Smooth muscle cell (in vitro differentiated cells): ENCODE measurements around the gene ECEL1. TPM values are rescaled to one million over a fixed set of nuclear protein-coding genes. Genes with fewer than 3 reads are reported as not detected.

Experiments used
- DNase-seq: peaks from one replicate; lab custom pipeline; 2025; ENCODE audit not compliant: unreplicated experiment; lab: John Stamatoyannopoulos, UW
- H2AFZ ChIP-seq: fragments of 200-600 bp; sonication (generic); 2 replicates; pipeline ENCODE4 v1.6.0; 2016; ENCODE audit warnings: antibody characterized with exemption, low read depth, mild to moderate bottlenecking
- H3F3A ChIP-seq: fragments of 200-600 bp; sonication (generic); 2 replicates; pipeline ENCODE4 v1.6.0; 2017; ENCODE audit warnings: antibody characterized with exemption, low read depth
- H3K27ac ChIP-seq: fragments of 200-600 bp; sonication (generic); 2 replicates; pipeline ENCODE4 v1.5.1; 2016; ENCODE audit warnings: low read depth, mild to moderate bottlenecking
- H3K27me3 ChIP-seq: fragments of 200-600 bp; sonication (generic); 2 replicates; pipeline ENCODE4 v1.6.1; 2016; ENCODE audit warnings: low read depth, mild to moderate bottlenecking
- H3K36me3 ChIP-seq: fragments of 200-600 bp; sonication (generic); 2 replicates; pipeline ENCODE4 v1.5.1; 2016; ENCODE audit warnings: low read depth
- H3K4me1 ChIP-seq: fragments of 200-600 bp; sonication (generic); 2 replicates; pipeline ENCODE4 v1.5.1; 2016; ENCODE audit warnings: low read depth
- H3K4me2 ChIP-seq: fragments of 200-600 bp; sonication (generic); 2 replicates; pipeline ENCODE4 v1.6.0; 2016; ENCODE audit warnings: mild to moderate bottlenecking
- H3K4me3 ChIP-seq: fragments of 200-600 bp; sonication (generic); 2 replicates; pipeline ENCODE4 v1.5.1; 2016; ENCODE audit warnings: mild to moderate bottlenecking
- H3K79me2 ChIP-seq: fragments of 200-600 bp; sonication (generic); 2 replicates; pipeline ENCODE4 v1.6.0; 2016; ENCODE audit warnings: low read depth, mild to moderate bottlenecking
- H3K9ac ChIP-seq: fragments of 200-600 bp; sonication (generic); 2 replicates; pipeline ENCODE4 v1.6.0; 2016; ENCODE audit warnings: low read depth
- H3K9me3 ChIP-seq: fragments of 200-600 bp; sonication (generic); replicated peaks from 2 replicates; pipeline ENCODE4 v1.5.1; 2016; ENCODE audit warnings: low read depth
- H4K20me1 ChIP-seq: fragments of 200-600 bp; sonication (generic); 2 replicates; pipeline ENCODE4 v1.6.0; 2016; ENCODE audit warnings: low read depth
- WGBS: methylation state at CpG from one replicate; pipeline ENCODE4 v1.1.7; 2016; ENCODE audit warnings: low lambda C conversion rate; 5-methylcytosine and 5-hydroxymethylcytosine counted together
- polyA plus RNA-seq: library from polyadenylated mRNA; unstranded; fragments of >200 nt; fragmentation: Nextera tagmentation; extraction: Ambion mirVana; gene quantifications from 2 replicates; pipeline ENCODE4 v1.2.1, GENCODE V29; 2016
- total RNA-seq: library from RNA; depleted of rRNA; stranded (reverse); fragments of >200 nt; gene quantifications from 2 replicates; pipeline ENCODE4 v1.2.3, GENCODE V29; 2014
- TF ChIP-seq, protein P1 (sequence below): fragments of 200-600 bp; sonication (generic); IDR thresholded peaks from 2 replicates; pipeline ENCODE4 v1.5.1; 2017; ENCODE audit warnings: borderline replicate concordance, mild to moderate bottlenecking, antibody characterized with exemption; ENCODE audit not compliant: insufficient read depth, poor library complexity, severe bottlenecking

The ECEL1 gene
- total and polyA plus RNA-seq, 2 experiments from 2014 or later: not detected

DNA sequence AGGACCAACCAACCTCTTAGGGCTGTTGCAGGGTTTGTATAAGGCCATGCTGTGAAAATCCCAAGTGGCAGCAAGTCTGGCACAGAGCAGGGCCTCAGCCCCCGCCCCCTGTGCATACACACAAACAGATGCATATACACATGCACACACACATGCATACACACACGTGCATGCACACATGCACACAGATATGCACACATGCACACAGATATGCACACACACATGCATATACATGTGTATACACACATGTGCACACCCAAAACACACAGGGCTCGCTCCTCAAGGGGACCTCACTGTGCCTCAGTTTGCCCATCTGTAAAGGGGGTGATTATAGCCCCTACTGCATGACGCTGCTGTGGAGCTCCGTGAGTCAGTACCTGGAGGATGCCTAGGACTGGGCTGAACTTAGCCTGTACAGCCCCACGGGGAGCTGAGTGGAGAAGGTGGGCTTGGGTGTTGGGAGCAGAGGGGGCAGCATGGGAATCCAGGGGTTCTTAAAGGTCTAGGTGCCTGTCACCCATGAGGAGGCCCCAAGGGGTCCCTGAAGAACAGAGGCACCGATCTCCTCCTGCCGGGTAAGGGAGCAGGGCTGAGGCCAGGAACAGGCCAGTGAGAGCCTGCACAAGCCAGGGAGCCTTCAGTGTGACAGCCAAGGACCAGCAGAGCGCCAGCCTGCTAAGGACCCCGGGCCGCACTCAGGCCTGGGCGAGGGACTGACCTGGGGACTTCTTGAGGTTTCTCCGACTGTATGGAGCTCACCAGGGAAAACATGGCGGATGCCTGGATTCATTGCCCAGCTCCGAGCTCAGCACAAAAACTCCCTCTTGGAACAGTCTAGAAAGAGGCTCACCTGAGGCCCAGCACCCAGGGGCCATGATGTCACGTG, 55.7 kb downstream of the ECEL1 start:
- DNase-seq: no peak
- H3F3A ChIP-seq: no peaks in the 10 kb centered on the region
- no peak overlapping the region for H3K9ac ChIP-seq
- H3K36me3 ChIP-seq: no peaks in the 10 kb centered on the region
- H3K79me2 ChIP-seq: no peaks in the 10 kb centered on the region
- TF ChIP-seq, protein P1, sequence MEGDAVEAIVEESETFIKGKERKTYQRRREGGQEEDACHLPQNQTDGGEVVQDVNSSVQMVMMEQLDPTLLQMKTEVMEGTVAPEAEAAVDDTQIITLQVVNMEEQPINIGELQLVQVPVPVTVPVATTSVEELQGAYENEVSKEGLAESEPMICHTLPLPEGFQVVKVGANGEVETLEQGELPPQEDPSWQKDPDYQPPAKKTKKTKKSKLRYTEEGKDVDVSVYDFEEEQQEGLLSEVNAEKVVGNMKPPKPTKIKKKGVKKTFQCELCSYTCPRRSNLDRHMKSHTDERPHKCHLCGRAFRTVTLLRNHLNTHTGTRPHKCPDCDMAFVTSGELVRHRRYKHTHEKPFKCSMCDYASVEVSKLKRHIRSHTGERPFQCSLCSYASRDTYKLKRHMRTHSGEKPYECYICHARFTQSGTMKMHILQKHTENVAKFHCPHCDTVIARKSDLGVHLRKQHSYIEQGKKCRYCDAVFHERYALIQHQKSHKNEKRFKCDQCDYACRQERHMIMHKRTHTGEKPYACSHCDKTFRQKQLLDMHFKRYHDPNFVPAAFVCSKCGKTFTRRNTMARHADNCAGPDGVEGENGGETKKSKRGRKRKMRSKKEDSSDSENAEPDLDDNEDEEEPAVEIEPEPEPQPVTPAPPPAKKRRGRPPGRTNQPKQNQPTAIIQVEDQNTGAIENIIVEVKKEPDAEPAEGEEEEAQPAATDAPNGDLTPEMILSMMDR: no peak
- H2AFZ ChIP-seq: no peak overlapping the region
- H4K20me1 ChIP-seq: no peaks in the 10 kb centered on the region
- 95% methylated on average over 16 of the region's 16 CpGs for WGBS
- H3K9me3 ChIP-seq: no peaks in the 10 kb centered on the region
- H3K4me3 ChIP-seq: no peak overlapping the region
- H3K4me1 ChIP-seq: no peaks in the 10 kb centered on the region
- no peak overlapping the region for H3K4me2 ChIP-seq
- no peaks in the 10 kb centered on the region for H3K27me3 ChIP-seq
- no peak overlapping the region for H3K27ac ChIP-seq

Other genes with a start within 250 kb of the ECEL1 start
- 0.22 and 0.58 TPM in 2 replicates for gene ALPP, start 109.1 kb downstream of the ECEL1 start, total RNA-seq
- 0.99 TPM in 1 of 2 replicates, not detected in the other for gene ALPP, start 109.1 kb downstream of the ECEL1 start, polyA plus RNA-seq
- not detected in 2 replicates for gene ALPG, start 81.0 kb downstream of the ECEL1 start, total RNA-seq
- gene ALPG, start 81.0 kb downstream of the ECEL1 start, polyA plus RNA-seq: not detected in 2 replicates
- gene ALPI, start 31.7 kb downstream of the ECEL1 start, total RNA-seq: not detected in 2 replicates
- not detected in 2 replicates for gene ALPI, start 31.7 kb downstream of the ECEL1 start, polyA plus RNA-seq
- gene PRSS56, start 32.6 kb upstream of the ECEL1 start, total RNA-seq: not detected in 2 replicates
- 0.24 TPM in 1 of 2 replicates, not detected in the other for gene PRSS56, start 32.6 kb upstream of the ECEL1 start, polyA plus RNA-seq
- not detected in 2 replicates for gene CHRND, start 38.3 kb upstream of the ECEL1 start, total RNA-seq
- gene CHRND, start 38.3 kb upstream of the ECEL1 start, polyA plus RNA-seq: not detected in 2 replicates
- gene CHRNG, start 51.9 kb upstream of the ECEL1 start, total RNA-seq: 0.58 TPM in 1 of 2 replicates, not detected in the other
- 0.84 TPM in 1 of 2 replicates, not detected in the other for gene CHRNG, start 51.9 kb upstream of the ECEL1 start, polyA plus RNA-seq
- gene TIGD1, start 62.7 kb upstream of the ECEL1 start, total RNA-seq: 7.4 and 8.1 TPM in 2 replicates
- 1.9 and 2.9 TPM in 2 replicates for gene TIGD1, start 62.7 kb upstream of the ECEL1 start, polyA plus RNA-seq
- gene EIF4E2, start 62.9 kb upstream of the ECEL1 start, total RNA-seq: 83.1 and 110 TPM in 2 replicates
- gene EIF4E2, start 62.9 kb upstream of the ECEL1 start, polyA plus RNA-seq: 189 and 194 TPM in 2 replicates
- 6.4 and 7.7 TPM in 2 replicates for gene EFHD1, start 145.8 kb upstream of the ECEL1 start, total RNA-seq
- 19.2 and 25.1 TPM in 2 replicates for gene EFHD1, start 145.8 kb upstream of the ECEL1 start, polyA plus RNA-seq
- gene GIGYF2, start 209.5 kb upstream of the ECEL1 start, total RNA-seq: 57.6 and 62.2 TPM in 2 replicates
- 16.2 and 25.6 TPM in 2 replicates for gene GIGYF2, start 209.5 kb upstream of the ECEL1 start, polyA plus RNA-seq